Measurements from ENCODE around the gene CGAS.
"Not testable (repeated sequence)": the region's sequence is repeated elsewhere in the genome, so short reads cannot be mapped to it uniquely, and the experiment has no call there.

Gene CGAS

DNA sequence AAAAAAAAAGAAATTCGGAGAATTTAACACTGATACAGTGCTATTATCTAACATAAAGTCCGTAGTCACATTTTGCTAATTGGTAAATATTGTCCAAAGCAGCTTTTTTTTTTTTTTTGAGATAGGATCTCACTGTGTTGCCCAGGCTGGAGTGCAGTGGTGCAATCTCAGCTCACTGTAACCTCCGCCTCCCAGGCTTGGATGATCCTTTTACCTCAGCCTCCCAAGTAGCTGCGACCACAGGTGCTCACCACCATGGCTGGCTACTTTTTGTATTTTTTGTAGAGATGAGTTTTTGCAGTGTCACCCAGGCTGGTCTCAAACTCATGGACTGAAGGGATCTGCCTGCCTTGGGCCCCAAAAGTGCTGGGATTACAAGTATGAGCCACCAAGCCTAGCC lies 25.3 kb upstream of the CGAS start:
- DNase-seq (ENCODE audit: extremely low spot score), result no peak
- POLR2A ChIA-PET, result interaction anchor here (2.2 kb wide), 1 partner anchor 16 kb away, joined by 8 read pairs; the partner anchor contains the start of gene MTO1
- CTCF ChIA-PET, result interaction anchor here (1.6 kb wide), 1 partner anchor 123 kb away, joined by 3 read pairs; no protein-coding TSS in a partner anchor
- TF ChIP-seq, protein P1, sequence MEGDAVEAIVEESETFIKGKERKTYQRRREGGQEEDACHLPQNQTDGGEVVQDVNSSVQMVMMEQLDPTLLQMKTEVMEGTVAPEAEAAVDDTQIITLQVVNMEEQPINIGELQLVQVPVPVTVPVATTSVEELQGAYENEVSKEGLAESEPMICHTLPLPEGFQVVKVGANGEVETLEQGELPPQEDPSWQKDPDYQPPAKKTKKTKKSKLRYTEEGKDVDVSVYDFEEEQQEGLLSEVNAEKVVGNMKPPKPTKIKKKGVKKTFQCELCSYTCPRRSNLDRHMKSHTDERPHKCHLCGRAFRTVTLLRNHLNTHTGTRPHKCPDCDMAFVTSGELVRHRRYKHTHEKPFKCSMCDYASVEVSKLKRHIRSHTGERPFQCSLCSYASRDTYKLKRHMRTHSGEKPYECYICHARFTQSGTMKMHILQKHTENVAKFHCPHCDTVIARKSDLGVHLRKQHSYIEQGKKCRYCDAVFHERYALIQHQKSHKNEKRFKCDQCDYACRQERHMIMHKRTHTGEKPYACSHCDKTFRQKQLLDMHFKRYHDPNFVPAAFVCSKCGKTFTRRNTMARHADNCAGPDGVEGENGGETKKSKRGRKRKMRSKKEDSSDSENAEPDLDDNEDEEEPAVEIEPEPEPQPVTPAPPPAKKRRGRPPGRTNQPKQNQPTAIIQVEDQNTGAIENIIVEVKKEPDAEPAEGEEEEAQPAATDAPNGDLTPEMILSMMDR (IDR thresholded peaks at IDR 0.05; ENCODE audit: control extremely low read depth, extremely low read depth, low read depth, missing control alignments), result no peak

DNA sequence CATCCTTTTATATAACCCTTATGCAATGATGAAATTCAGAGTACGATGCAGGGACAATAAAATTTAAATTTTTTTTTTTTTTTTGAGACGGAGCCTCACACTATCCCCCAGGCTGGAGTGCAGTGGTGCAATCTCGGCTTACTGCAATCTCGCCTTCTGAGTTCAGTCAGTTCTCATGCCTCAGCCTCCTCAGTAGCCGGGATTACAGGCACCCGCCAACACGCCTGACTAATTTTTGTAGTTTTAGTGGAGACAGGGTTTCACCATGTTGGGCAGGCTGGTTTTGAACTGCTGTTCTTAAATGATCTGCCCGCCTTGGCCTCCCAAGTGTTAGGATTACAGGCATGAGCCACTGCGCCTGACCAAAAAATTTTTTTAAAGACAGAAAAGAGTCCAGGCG lies 24.6 kb upstream of the CGAS start:
- ChIA-PET POLR2A (interaction anchor here (2.2 kb wide), 1 partner anchor 15 kb away, joined by 8 read pairs; the partner anchor contains the start of gene MTO1), CTCF (interaction anchor here (1.6 to 2.0 kb wide), 2 partner anchors 124 to 134 kb away, joined by 3 to 7 read pairs; no protein-coding TSS in a partner anchor)
- DNase-seq (ENCODE audit: extremely low spot score), result no peak
- TF ChIP-seq, protein P1 (IDR thresholded peaks at IDR 0.05; ENCODE audit: control extremely low read depth, extremely low read depth, low read depth, missing control alignments), result no peak

DNA sequence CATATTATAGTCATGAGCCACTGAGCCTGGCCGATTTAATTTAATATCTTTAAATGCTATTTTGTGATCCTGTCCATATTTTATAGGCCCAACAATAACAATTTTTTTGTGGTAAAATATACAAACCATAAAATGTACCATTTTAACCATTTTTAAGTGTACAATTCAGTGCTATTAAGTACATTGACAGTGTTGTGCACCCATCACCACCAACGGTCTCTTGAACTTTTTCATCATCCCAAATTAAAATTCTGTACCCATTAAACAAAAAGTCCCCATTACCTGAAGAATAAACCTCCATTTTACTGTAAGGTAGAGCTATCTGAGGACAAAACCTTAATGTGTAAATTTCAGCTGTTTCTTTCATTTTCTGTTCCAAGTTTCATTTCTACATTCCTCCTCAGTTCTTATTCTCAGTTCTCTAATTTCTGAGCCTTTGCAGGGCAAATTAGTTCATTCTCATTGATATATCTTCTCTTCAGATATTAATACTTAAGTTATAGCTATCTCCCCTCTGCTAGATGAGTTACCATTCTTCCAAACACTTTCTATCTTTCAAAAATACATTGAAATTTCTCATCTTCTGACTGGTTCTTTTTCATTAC lies 19.7 kb upstream of the CGAS start:
- TF ChIP-seq, protein P1 (IDR thresholded peaks at IDR 0.05; ENCODE audit: control extremely low read depth, extremely low read depth, low read depth, missing control alignments), result no peak
- CTCF ChIA-PET, result interaction anchor here (1.1 to 1.9 kb wide), 8 partner anchors 8 to 108 kb away, joined by 3 to 6 read pairs (median 4); partner anchors contain the start of gene MTO1
- peak; percentile 59 for DNase-seq (ENCODE audit: extremely low spot score)
- POLR2A ChIA-PET, result interaction anchor here (0.6 to 2.0 kb wide), 3 partner anchors 10 to 49 kb away, joined by 3 to 11 read pairs (median 11); partner anchors contain the start of genes EEF1A1 and MTO1

DNA sequence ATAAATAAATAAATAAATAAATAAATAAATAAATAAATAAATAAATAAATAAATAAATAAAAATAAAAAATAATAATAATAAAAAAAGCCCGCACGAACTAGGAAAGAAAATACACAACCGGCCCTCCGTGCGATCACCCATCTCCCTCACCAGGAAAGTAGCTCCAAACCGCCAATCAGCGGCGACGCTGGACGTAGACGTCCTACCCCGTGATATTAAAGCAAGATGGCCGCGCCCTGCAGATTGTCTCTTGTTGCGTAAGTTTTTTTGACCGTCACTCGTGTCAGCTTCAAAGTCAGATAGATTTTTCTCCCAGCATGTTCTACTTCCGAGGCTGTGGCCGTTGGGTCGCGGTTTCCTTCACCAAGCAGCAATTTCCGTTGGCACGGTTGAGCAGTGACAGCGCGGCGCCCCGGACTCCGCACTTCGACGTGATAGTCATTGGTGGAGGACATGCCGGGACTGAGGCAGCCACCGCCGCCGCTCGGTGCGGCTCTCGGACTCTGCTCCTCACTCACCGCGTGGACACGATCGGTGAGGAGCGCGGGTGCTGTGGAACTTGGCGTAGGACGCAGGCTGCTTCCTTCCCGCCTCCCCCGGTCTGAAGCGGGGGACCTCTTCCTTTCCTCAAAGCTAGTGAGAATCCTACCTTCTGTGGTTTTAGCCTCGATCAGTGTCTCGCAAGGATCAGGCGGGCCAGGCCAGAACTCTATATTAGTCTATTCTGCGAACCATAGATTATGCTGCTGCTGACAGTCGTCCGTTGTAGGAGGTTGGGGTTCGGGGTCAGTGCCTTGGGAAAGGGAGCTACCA lies 9.6 kb upstream of the CGAS start, which contains the start of gene MTO1:
TSS of gene MTO1 (plus strand) at position 201 of the 814 bp plus-strand sequence. CDS start at position 319, 118 bp downstream.
- TF ChIP-seq, protein P1 (IDR thresholded peaks at IDR 0.05; ENCODE audit: control extremely low read depth, extremely low read depth, low read depth, missing control alignments), result no peak
- POLR2A ChIA-PET, result interaction anchor here (0.6 to 2.3 kb wide), 10 partner anchors 10 to 1245 kb away, joined by 3 to 45 read pairs (median 4); partner anchors contain the start of genes CGAS and EEF1A1
- DNase-seq (ENCODE audit: extremely low spot score), result peak; percentile 89
- CTCF ChIA-PET, result interaction anchor here (0.8 to 2.9 kb wide), 10 partner anchors 10 to 1050 kb away, joined by 3 to 18 read pairs (median 4); partner anchors contain the start of gene CGAS

DNA sequence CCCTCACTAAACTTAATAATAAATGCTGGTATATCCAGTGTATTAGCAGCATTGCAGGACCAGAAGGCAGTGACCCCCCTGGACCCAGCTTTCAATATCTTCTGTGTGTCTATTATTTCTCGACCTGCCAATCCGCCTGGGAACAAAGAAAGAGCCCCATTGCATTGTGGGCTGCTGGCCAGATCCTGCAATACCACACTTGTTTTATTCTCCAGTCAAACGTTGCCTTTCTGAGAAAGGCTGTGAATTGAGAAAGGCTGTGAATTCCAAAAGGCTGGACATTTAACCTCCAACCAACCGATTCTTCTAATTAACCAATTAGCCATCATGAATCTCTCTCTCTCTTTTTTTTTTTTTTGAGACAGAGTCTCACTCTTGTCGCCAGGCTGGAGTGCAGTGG lies 8.0 kb upstream of the CGAS start:
- ChIA-PET POLR2A (interaction anchor here (0.7 kb wide), 1 partner anchor 101 kb away, joined by 4 read pairs; no protein-coding TSS in a partner anchor), CTCF (interaction anchor here (1.5 kb wide), 1 partner anchor 11 kb away, joined by 3 read pairs; no protein-coding TSS in a partner anchor)
- TF ChIP-seq, protein P1 (IDR thresholded peaks at IDR 0.05; ENCODE audit: control extremely low read depth, extremely low read depth, low read depth, missing control alignments), result no peak
- no peak for DNase-seq (ENCODE audit: extremely low spot score)

DNA sequence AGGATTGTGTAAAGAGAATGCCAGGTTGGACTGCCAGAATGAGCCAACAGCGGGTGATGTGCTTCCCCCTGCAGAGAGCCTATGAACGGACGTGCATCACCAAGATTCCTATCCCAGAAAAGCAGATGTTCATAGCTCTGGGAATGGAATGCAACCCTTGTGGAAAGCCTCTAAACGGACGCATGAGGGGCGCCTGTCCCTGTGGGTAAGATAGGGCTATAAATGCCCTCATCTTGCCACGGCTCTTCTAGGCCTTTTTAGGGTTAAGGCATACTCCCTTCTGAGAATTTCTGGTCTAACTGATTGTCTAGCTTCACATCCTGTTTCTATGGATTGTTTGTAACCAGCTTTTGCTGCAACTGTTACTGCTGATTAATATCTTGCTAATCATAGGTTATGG lies 7.4 kb upstream of the CGAS start:
- POLR2A ChIA-PET; DNase-seq (ENCODE audit: extremely low spot score): not testable (repeated sequence)
- CTCF ChIA-PET, result interaction anchor here (1.5 kb wide), 1 partner anchor 11 kb away, joined by 3 read pairs; no protein-coding TSS in a partner anchor
